H1 (cell line): ENCODE measurements around the gene MUC5AC. TPM values are rescaled to one million over a fixed set of nuclear protein-coding genes. Genes with fewer than 3 reads are reported as not detected.

Experiments used
- CTCF ChIA-PET: fragments of 300-600 bp; sonication (Branson Sonifier 250); formaldehyde crosslinking; loops from one replicate; lab custom pipeline; 2021; ENCODE audit not compliant: partially characterized antibody; lab: Charles Lee
- POLR2A ChIA-PET: fragments of 300-600 bp; sonication (Branson Sonifier 250); formaldehyde crosslinking; loops from one replicate; lab custom pipeline; 2021; ENCODE audit warnings: inconsistent platforms; ENCODE audit not compliant: partially characterized antibody; lab: Charles Lee
- DNase-seq, 2 experiments: peaks; one replicate each; pipeline versions ENCODE4 v3.0.0 to v3.0.0-alpha.2; 2010 to 2022; ENCODE audit warnings: low spot score in 2 of 2, low read depth in 1 of 2, mixed read lengths in 1 of 2
- FAIRE-seq: peaks from 2 replicates; lab custom pipeline; 2011; peaks lifted over from hg19 to GRCh38; lab: Jason Lieb, UNC
- H2AFZ ChIP-seq: 2 replicates; pipeline ENCODE4 v1.8.1; 2012; ENCODE audit warnings: low read length, inconsistent platforms
- H2AK5ac ChIP-seq: 2 replicates; pipeline ENCODE4 v1.6.1; 2013; ENCODE audit warnings: low read depth, low read length
- H2BK120ac ChIP-seq: replicated peaks from 2 replicates; pipeline ENCODE3; 2013; ENCODE audit warnings: low read depth, low read length, inconsistent platforms
- H2BK12ac ChIP-seq: 2 replicates; pipeline ENCODE4 v1.6.1; 2013; ENCODE audit warnings: low read depth, low read length
- H2BK15ac ChIP-seq: 2 replicates; pipeline ENCODE4 v1.6.1; 2013; ENCODE audit warnings: low read length
- H2BK20ac ChIP-seq: 2 replicates; pipeline ENCODE4 v1.6.1; 2013; ENCODE audit warnings: low read length
- H2BK5ac ChIP-seq: 2 replicates; pipeline ENCODE4 v1.6.1; 2013; ENCODE audit warnings: low read depth, low read length
- H3K14ac ChIP-seq: 2 replicates; pipeline ENCODE4 v1.6.1; 2013; ENCODE audit warnings: inconsistent platforms; ENCODE audit not compliant: insufficient read length
- H3K18ac ChIP-seq: 2 replicates; pipeline ENCODE4 v1.6.1; 2013; ENCODE audit warnings: low read length; ENCODE audit errors: extremely low read depth
- H3K23ac ChIP-seq: 2 replicates; pipeline ENCODE4 v1.6.1; 2013; ENCODE audit warnings: inconsistent platforms; ENCODE audit not compliant: insufficient read length
- H3K23me2 ChIP-seq: 2 replicates; pipeline ENCODE4 v1.6.1; 2013; ENCODE audit warnings: low read depth, low read length
- H3K27ac ChIP-seq: 2 replicates; pipeline ENCODE4 v1.6.1; 2011; ENCODE audit warnings: low read depth, low read length, inconsistent platforms
- H3K27me3 ChIP-seq, 4 experiments: replicated peaks in 1 of 4; 1 replicate in 1 of 4; 2 replicates in 3 of 4; pipeline versions ENCODE4 v1.6.1 to v1.8.1; 2011 to 2013; ENCODE audit warnings: low read length in 3 of 4, mild to moderate bottlenecking in 3 of 4, inconsistent platforms in 2 of 4, mixed read lengths in 2 of 4, moderate library complexity in 1 of 4; ENCODE audit not compliant: control insufficient read depth in 3 of 4, insufficient read depth in 3 of 4; ENCODE audit errors: extremely low read depth in 1 of 4
- H3K36me3 ChIP-seq, 4 experiments: 2 replicates each; pipeline versions ENCODE4 v1.6.1 to v1.8.1; 2011 to 2013; ENCODE audit warnings: mild to moderate bottlenecking in 4 of 4, low read length in 3 of 4, moderate library complexity in 2 of 4, control low read depth in 1 of 4, inconsistent platforms in 1 of 4; ENCODE audit not compliant: insufficient read depth in 4 of 4, control insufficient read depth in 2 of 4
- H3K4ac ChIP-seq: replicated peaks from 2 replicates; pipeline ENCODE3; 2013; ENCODE audit warnings: low read length, low read depth, mixed read lengths, inconsistent platforms; ENCODE audit not compliant: insufficient read length
- H3K4me1 ChIP-seq, 4 experiments: replicated peaks in 1 of 4; 1 replicate in 1 of 4; 2 replicates in 3 of 4; pipeline versions ENCODE4 v1.6.1 to v1.8.1; 2011 to 2013; ENCODE audit warnings: low read length in 3 of 4, inconsistent platforms in 2 of 4, mixed read lengths in 1 of 4; ENCODE audit not compliant: insufficient read depth in 4 of 4, control insufficient read depth in 3 of 4
- H3K4me2 ChIP-seq, 2 experiments: 2 replicates each; pipeline versions ENCODE4 v1.6.1 to v1.8.1; 2011 to 2013; ENCODE audit warnings: low read depth in 2 of 2, low read length in 2 of 2, control low read depth in 1 of 2, inconsistent platforms in 1 of 2, mild to moderate bottlenecking in 1 of 2; ENCODE audit not compliant: insufficient read depth in 1 of 2
- H3K4me3 ChIP-seq, 4 experiments: fragments of 200-600, 300-600 bp in 1 of 4; sonication (generic), shearing (Covaris generic), sonication (Bioruptor Twin) in 1 of 4; 2 replicates each; pipeline versions ENCODE4 v1.5.1 to v1.8.1; 2011 to 2016; ENCODE audit warnings: low read length in 4 of 4, low read depth in 3 of 4, control low read depth in 2 of 4, inconsistent platforms in 2 of 4, mild to moderate bottlenecking in 2 of 4, mixed read lengths in 1 of 4, moderate library complexity in 1 of 4; ENCODE audit not compliant: insufficient read depth in 2 of 4; ENCODE audit errors: extremely low read depth in 1 of 4
- H3K56ac ChIP-seq: replicated peaks from 2 replicates; pipeline ENCODE3; 2013; ENCODE audit warnings: low read depth, mild to moderate bottlenecking, mixed read lengths, low read length, inconsistent platforms; ENCODE audit not compliant: insufficient read length
- H3K79me1 ChIP-seq: 2 replicates; pipeline ENCODE4 v1.6.1; 2013; ENCODE audit warnings: low read depth, low read length, control low read depth
- H3K79me2 ChIP-seq, 2 experiments: 2 replicates each; pipeline versions ENCODE4 v1.6.1 to v1.8.1; 2012 to 2013; ENCODE audit warnings: low read length in 2 of 2, mild to moderate bottlenecking in 2 of 2, inconsistent platforms in 1 of 2; ENCODE audit not compliant: insufficient read depth in 2 of 2, control insufficient read depth in 1 of 2
- H3K9ac ChIP-seq, 4 experiments: replicated peaks in 1 of 4; 1 replicate in 1 of 4; 2 replicates in 3 of 4; pipeline versions ENCODE4 v1.6.1 to v1.8.1; 2011 to 2013; ENCODE audit warnings: low read depth in 3 of 4, low read length in 3 of 4, control low read depth in 2 of 4, mild to moderate bottlenecking in 2 of 4, moderate library complexity in 2 of 4, inconsistent platforms in 1 of 4; ENCODE audit errors: extremely low read depth in 1 of 4
- H3K9me3 ChIP-seq, 2 experiments: 2 replicates each; pipeline versions ENCODE4 v1.6.1 to v1.8.1; 2012 to 2013; ENCODE audit warnings: mild to moderate bottlenecking in 2 of 2, moderate library complexity in 2 of 2, control low read depth in 1 of 2, inconsistent platforms in 1 of 2, low read depth in 1 of 2, low read length in 1 of 2, mixed read lengths in 1 of 2; ENCODE audit not compliant: insufficient read depth in 2 of 2
- H4K20me1 ChIP-seq, 2 experiments: replicated peaks in 1 of 2; 2 replicates each; pipeline versions ENCODE3 to v1.8.1; 2011 to 2013; ENCODE audit warnings: inconsistent platforms in 2 of 2, low read length in 2 of 2, mild to moderate bottlenecking in 1 of 2; ENCODE audit not compliant: insufficient read depth in 2 of 2, control insufficient read depth in 1 of 2
- H4K5ac ChIP-seq: 2 replicates; pipeline ENCODE4 v1.6.1; 2013; ENCODE audit warnings: low read length, low read depth, mixed read lengths, inconsistent platforms; ENCODE audit not compliant: insufficient read length
- H4K8ac ChIP-seq: 2 replicates; pipeline ENCODE4 v1.8.0; 2013; ENCODE audit warnings: mild to moderate bottlenecking, moderate library complexity, low read length, inconsistent platforms; ENCODE audit not compliant: insufficient read depth; ENCODE audit errors: extremely low read depth
- H4K91ac ChIP-seq: replicated peaks from 2 replicates; pipeline ENCODE3; 2013; ENCODE audit warnings: low read length, mixed read lengths, inconsistent platforms; ENCODE audit not compliant: insufficient read length
- ATF2 ChIP-seq: IDR thresholded peaks from 2 replicates; pipeline ENCODE4 v1.6.1; 2012; ENCODE audit warnings: low read length, inconsistent platforms
- HDAC2 ChIP-seq, 2 experiments: fragments of 300-600 bp in 1 of 2; sonication (generic) in 1 of 2; IDR thresholded peaks; 2 replicates each; pipeline ENCODE4 v1.6.1; 2011 to 2012; ENCODE audit warnings: low read depth in 2 of 2, low read length in 2 of 2, mild to moderate bottlenecking in 2 of 2, moderate library complexity in 2 of 2, borderline replicate concordance in 1 of 2, inconsistent platforms in 1 of 2
- KDM4A ChIP-seq: IDR thresholded peaks from one replicate; pipeline ENCODE4 v1.7.1; 2012; ENCODE audit warnings: low read depth, mild to moderate bottlenecking, moderate library complexity, low read length, inconsistent platforms; ENCODE audit not compliant: severe bottlenecking
- TAF1 ChIP-seq: IDR thresholded peaks from 2 replicates; pipeline ENCODE4 v1.6.1; 2011; ENCODE audit warnings: mild to moderate bottlenecking, low read depth, low read length
- WGBS, 2 experiments: shearing (Covaris generic) in 1 of 2; methylation state at CpG; one replicate each; pipeline versions ENCODE4 v1.1.6 to v1.1.7; 2013 to 2015; ENCODE audit warnings: low lambda C conversion rate in 2 of 2, mixed read lengths in 2 of 2, inconsistent platforms in 1 of 2, low coverage in 1 of 2, missing lambda C conversion rate in 1 of 2; ENCODE audit not compliant: insufficient replicate concordance in 2 of 2, insufficient coverage in 1 of 2, insufficient read length in 1 of 2; ENCODE audit errors: extremely low coverage in 1 of 2, missing lambda C conversion rate in 1 of 2; 5-methylcytosine and 5-hydroxymethylcytosine counted together
- polyA plus RNA-seq, 7 experiments: library from polyadenylated mRNA; depleted of rRNA in 3 of 7; stranded (reverse) in 5 of 7; unstranded in 2 of 7; fragments of >200 nt in 5 of 7; fragments of 200-250 nt in 2 of 7; gene quantifications; 1 replicate in 5 of 7; 2 replicates in 1 of 7; 4 replicates in 1 of 7; pipeline versions ENCODE4 v1.2.1 to v1.2.3, GENCODE V29; 2011 to 2013; ENCODE audit warnings: missing spikeins in 2 of 7, mixed read lengths in 2 of 7
- total RNA-seq: library from RNA; stranded (reverse); fragmentation: NEBNext Ultra II Directional; extraction: Animal tissue kit (Norgen Biotek cat#: 25700); gene quantifications from 2 replicates; pipeline ENCODE4 v1.2.1, GENCODE V29; 2021

Gene MUC5AC
- total and polyA plus RNA-seq, 2 of the 8 experiments (the other 6 are each of a cell fraction or from before 2014, with no cell fraction given), result not detected

GRCh38 chr11:1208144-1208393 is 50.3 kb downstream of the MUC5AC start:
- Histone ChIP-seq H2BK20ac (no peak overlapping the region), H3K23ac (no peak overlapping the region), H3K27ac (no peak overlapping the region), H3K4me2 (no peak overlapping the region), H3K4me1 (no peaks in the 10 kb centered on the region; a peak in 1 of 7 replicates), H2AFZ (no peak overlapping the region), H2BK120ac (no peak overlapping the region), H3K14ac (no peak overlapping the region), H2BK15ac (no peak overlapping the region), H4K91ac (no peak overlapping the region), H3K27me3 (no peaks in the 10 kb centered on the region), H3K79me1 (no peaks in the 10 kb centered on the region), H2BK5ac (no peak overlapping the region), H4K5ac (no peak overlapping the region), H3K79me2 (no peaks in the 10 kb centered on the region), H3K18ac (no peak overlapping the region), H3K36me3 (no peaks in the 10 kb centered on the region), H3K23me2 (no peaks in the 10 kb centered on the region), H3K9ac (no peak overlapping the region), H4K8ac (no peak overlapping the region), H3K9me3 (peaks cover 20 to 36% of the 10 kb centered on the region in 2 experiments), H3K56ac (no peak overlapping the region), H3K4me3 (no peak overlapping the region), H3K4ac (no peak overlapping the region), H2AK5ac (no peak overlapping the region), H2BK12ac (no peak overlapping the region), H4K20me1 (no peaks in the 10 kb centered on the region)
- TF ChIP-seq HDAC2 (IDR thresholded peaks at IDR 0.05; ENCODE audit: borderline replicate concordance in 1 of 2, low read depth in 2 of 2, low read length in 2 of 2) (no peak), ATF2 (no peak), KDM4A (no peak), TAF1 (no peak)
- CTCF ChIA-PET, result no interaction called here
- DNase-seq (no peak), FAIRE-seq (no peak)
- 88% methylated on average over 6 of the region's 6 CpGs; no CpG with 5 or more reads in 1 of the 2 experiments for WGBS, 2 experiments
- POLR2A ChIA-PET, result no interaction called here
